Panc1 (cell line): Measurements from ENCODE around the gene MCF2L.

Experiments
- REST ChIP-seq, 2 experiments: IDR thresholded peaks; 2 replicates each; pipeline ENCODE4 v1.6.1; 2011 to 2012; ENCODE audit warnings: low read depth in 2 of 2, control low read depth in 1 of 2, low read length in 1 of 2, mild to moderate bottlenecking in 1 of 2, moderate library complexity in 1 of 2; ENCODE audit not compliant: insufficient read depth in 1 of 2
- SIN3A ChIP-seq: IDR thresholded peaks from 2 replicates; pipeline ENCODE4 v1.6.1; 2012; ENCODE audit warnings: low read depth, mild to moderate bottlenecking, low read length, moderate library complexity, borderline replicate concordance; ENCODE audit not compliant: insufficient read depth

DNA sequence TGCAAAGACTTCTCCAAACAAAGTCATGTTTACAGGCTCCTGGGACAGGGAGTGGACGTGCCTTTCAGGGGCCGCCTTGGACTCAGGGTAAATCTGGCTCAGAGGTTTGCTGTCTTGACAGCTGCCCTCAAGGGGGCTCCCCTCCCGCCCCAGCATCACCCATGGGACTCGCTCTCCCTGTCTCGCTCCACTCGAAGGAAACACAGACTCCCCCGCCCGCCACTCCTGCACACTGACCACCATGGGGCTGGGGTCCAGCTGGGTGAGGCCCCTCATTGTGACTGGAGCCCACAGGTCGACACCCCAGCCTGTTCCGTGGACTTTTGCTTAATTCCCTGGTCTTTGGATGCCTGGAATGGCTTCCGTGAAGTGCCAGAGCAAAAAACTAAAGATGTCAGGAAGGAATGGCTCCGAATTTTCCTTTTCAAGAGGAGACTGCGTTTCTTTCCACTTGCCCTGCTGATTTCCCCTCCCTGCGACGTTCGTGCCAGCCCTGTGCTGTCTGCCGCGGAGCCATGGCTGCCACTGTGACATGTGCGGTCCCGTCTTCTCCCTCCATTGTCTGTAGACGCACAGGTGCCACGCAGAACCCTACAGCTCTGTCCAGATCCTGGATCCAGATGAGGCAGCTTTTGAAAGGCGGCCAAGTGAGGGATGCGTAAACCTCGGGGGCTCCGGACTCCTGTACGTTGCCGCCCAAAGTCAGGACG is 48.6 kb downstream of the MCF2L start:
- TF ChIP-seq SIN3A (no peak), REST (IDR thresholded peaks at IDR 0.05; ENCODE audit: insufficient read depth in 1 of 2, low read depth in 2 of 2, low read length in 1 of 2) (no peak)
